Testis (tissue), 2 donors: Measurements from ENCODE around the gene CTSW.

Source experiments
- POLR2A ChIP-seq: fragments of 450-650 bp; IDR thresholded peaks from one replicate; pipeline ENCODE4 v1.6.1; 2017; ENCODE audit warnings: antibody characterized with exemption, mild to moderate bottlenecking, moderate library complexity
- TF ChIP-seq, protein P1 (sequence below), 3 experiments: fragments of 450-650 bp in 2 of 3; fragments of 200-600 bp in 1 of 3; sonication (generic) in 1 of 3; IDR thresholded peaks; one replicate each; pipeline ENCODE4 v1.5.1; 2016 to 2019; ENCODE audit warnings: antibody characterized with exemption in 3 of 3, mild to moderate bottlenecking in 2 of 3, moderate library complexity in 1 of 3

DNA sequence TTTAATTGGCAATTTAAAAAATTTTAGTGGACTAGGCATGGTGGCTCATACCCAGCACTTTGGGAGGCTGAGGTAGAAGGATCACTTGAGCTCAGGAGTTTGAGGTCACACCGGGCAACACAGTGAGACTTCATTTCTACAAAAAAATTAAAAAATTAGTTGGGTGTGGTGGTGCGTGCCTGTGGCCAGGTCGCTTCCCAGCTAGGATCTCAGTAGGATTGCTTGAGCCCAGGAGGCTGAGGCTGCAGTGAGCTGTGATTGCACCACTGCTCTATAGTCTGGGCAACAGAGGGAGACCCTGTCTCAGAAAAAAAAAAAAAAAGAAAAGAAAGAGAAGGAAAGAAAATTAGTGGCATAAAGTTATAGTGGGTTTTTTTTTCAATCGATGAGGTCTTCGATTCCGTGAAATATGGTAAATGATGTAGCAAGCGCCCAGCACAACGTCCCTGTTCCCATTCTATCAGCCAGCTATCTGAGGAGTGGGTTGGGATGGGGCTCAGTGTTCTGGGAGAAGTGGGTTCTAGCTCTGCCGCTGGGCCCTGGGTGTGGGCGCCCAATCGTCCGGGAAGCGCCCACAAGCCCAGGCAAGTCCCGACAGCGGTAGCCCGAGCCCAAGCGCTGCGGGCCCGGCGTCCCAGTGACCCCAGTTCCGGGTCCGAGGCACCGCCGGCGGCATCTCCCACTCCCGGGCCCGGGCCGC lies 19.2 kb downstream of the CTSW start:
- TF ChIP-seq POLR2A: no peak
- TF ChIP-seq, protein P1, sequence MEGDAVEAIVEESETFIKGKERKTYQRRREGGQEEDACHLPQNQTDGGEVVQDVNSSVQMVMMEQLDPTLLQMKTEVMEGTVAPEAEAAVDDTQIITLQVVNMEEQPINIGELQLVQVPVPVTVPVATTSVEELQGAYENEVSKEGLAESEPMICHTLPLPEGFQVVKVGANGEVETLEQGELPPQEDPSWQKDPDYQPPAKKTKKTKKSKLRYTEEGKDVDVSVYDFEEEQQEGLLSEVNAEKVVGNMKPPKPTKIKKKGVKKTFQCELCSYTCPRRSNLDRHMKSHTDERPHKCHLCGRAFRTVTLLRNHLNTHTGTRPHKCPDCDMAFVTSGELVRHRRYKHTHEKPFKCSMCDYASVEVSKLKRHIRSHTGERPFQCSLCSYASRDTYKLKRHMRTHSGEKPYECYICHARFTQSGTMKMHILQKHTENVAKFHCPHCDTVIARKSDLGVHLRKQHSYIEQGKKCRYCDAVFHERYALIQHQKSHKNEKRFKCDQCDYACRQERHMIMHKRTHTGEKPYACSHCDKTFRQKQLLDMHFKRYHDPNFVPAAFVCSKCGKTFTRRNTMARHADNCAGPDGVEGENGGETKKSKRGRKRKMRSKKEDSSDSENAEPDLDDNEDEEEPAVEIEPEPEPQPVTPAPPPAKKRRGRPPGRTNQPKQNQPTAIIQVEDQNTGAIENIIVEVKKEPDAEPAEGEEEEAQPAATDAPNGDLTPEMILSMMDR (IDR thresholded peaks at IDR 0.05): no peak
